Esophagus muscularis mucosa (tissue), 4 donors: Measurements from ENCODE around the gene APOBEC4.

Source experiments
- CTCF ChIP-seq, 3 experiments: fragments of 200-600 bp in 2 of 3; fragments of 450-650 bp in 1 of 3; sonication (generic) in 2 of 3; IDR thresholded peaks; one replicate each; pipeline ENCODE4 v1.5.1; 2017 to 2019; ENCODE audit warnings: antibody characterized with exemption in 3 of 3, mild to moderate bottlenecking in 2 of 3, moderate library complexity in 1 of 3
- EP300 ChIP-seq: sonication (generic); formaldehyde crosslinking; IDR thresholded peaks from one replicate; pipeline ENCODE4 v1.6.1; 2017; ENCODE audit warnings: antibody characterized with exemption
- POLR2A ChIP-seq: fragments of 450-650 bp; IDR thresholded peaks from one replicate; pipeline ENCODE4 v1.6.1; 2017; ENCODE audit warnings: antibody characterized with exemption, moderate library complexity, mild to moderate bottlenecking, low read depth
- POLR2AphosphoS5 ChIP-seq, 2 donors: sonication (generic); formaldehyde crosslinking; IDR thresholded peaks; one replicate each; pipeline ENCODE4 v1.6.1; 2017; ENCODE audit warnings: antibody characterized with exemption in 2 of 2

- TF ChIP-seq POLR2AphosphoS5 (IDR thresholded peaks at IDR 0.05): peak; percentile 48 to 96
- TF ChIP-seq CTCF (IDR thresholded peaks at IDR 0.05): peak; percentile 38 to 60 (median 54)
- peak; percentile 38 for TF ChIP-seq POLR2A
- TF ChIP-seq EP300: no peak
These were observed 19.3 kb downstream of the APOBEC4 start for GRCh38 chr1:183633676-183634343.
